H9 (cell line): ENCODE data around the gene MAPK8IP3. TPM values are rescaled to one million over a fixed set of nuclear protein-coding genes. Genes with fewer than 3 reads are reported as not detected.
"Not testable (repeated sequence)": the region's sequence is repeated elsewhere in the genome, so short reads cannot be mapped to it uniquely, and the experiment has no call there.

Source experiments
- DNase-seq: peaks from one replicate; pipeline ENCODE4 v3.0.0-alpha.2; 2017
- H2AFZ ChIP-seq: one replicate; pipeline ENCODE4 v1.6.1; 2013; ENCODE audit warnings: mild to moderate bottlenecking, low read length, control low read depth, moderate library complexity
- H2AK5ac ChIP-seq: 2 replicates; pipeline ENCODE4 v1.6.1; 2013; ENCODE audit warnings: low read length, control low read depth, mixed read lengths; ENCODE audit not compliant: insufficient read length
- H2BK120ac ChIP-seq: one replicate; pipeline ENCODE4 v1.6.1; 2013; ENCODE audit warnings: low read depth, mild to moderate bottlenecking, low read length, control low read depth, inconsistent platforms; ENCODE audit not compliant: poor library complexity, severe bottlenecking
- H2BK12ac ChIP-seq: 2 replicates; pipeline ENCODE4 v1.6.1; 2013; ENCODE audit warnings: low read length, control low read depth, mixed read lengths, low read depth; ENCODE audit not compliant: insufficient read length
- H2BK15ac ChIP-seq: 2 replicates; pipeline ENCODE4 v1.6.1; 2013; ENCODE audit warnings: low read depth, low read length, control low read depth
- H2BK20ac ChIP-seq: one replicate; pipeline ENCODE4 v1.6.1; 2013; ENCODE audit warnings: low read depth, mild to moderate bottlenecking, low read length, control low read depth, inconsistent platforms; ENCODE audit not compliant: poor library complexity, severe bottlenecking
- H2BK5ac ChIP-seq: 2 replicates; pipeline ENCODE4 v1.6.1; 2013; ENCODE audit warnings: low read length, control low read depth, mixed read lengths; ENCODE audit not compliant: insufficient read length
- H3K14ac ChIP-seq: 2 replicates; pipeline ENCODE4 v1.6.1; 2013; ENCODE audit warnings: low read length, control low read depth; ENCODE audit not compliant: insufficient read depth
- H3K18ac ChIP-seq: 2 replicates; pipeline ENCODE4 v1.6.1; 2013; ENCODE audit warnings: low read depth, mild to moderate bottlenecking, mixed read lengths, low read length, control low read depth; ENCODE audit not compliant: insufficient read length
- H3K23ac ChIP-seq: 2 replicates; pipeline ENCODE4 v1.6.1; 2013; ENCODE audit warnings: low read length, control low read depth, mixed read lengths, low read depth; ENCODE audit not compliant: insufficient read length
- H3K23me2 ChIP-seq: 2 replicates; pipeline ENCODE4 v1.6.1; 2013; ENCODE audit warnings: low read depth, mild to moderate bottlenecking, mixed read lengths, low read length, control low read depth; ENCODE audit not compliant: insufficient read length, poor library complexity, severe bottlenecking
- H3K27ac ChIP-seq: 2 replicates; pipeline ENCODE4 v1.5.1; 2013; ENCODE audit warnings: low read length, control low read depth, mixed read lengths, low read depth; ENCODE audit not compliant: insufficient read length
- H3K27me3 ChIP-seq: 2 replicates; pipeline ENCODE4 v1.6.1; 2013; ENCODE audit warnings: low read length, control low read depth, inconsistent platforms; ENCODE audit not compliant: insufficient read depth
- H3K4ac ChIP-seq: 2 replicates; pipeline ENCODE4 v1.6.1; 2013; ENCODE audit warnings: low read depth, mild to moderate bottlenecking, control low read depth, inconsistent platforms, low read length, moderate library complexity
- H3K4me1 ChIP-seq: 2 replicates; pipeline ENCODE4 v1.6.1; 2013; ENCODE audit warnings: low read length, control low read depth, inconsistent platforms; ENCODE audit not compliant: insufficient read depth
- H3K4me2 ChIP-seq: 2 replicates; pipeline ENCODE4 v1.6.1; 2013; ENCODE audit warnings: low read length, control low read depth, mixed read lengths; ENCODE audit not compliant: insufficient read length, insufficient read depth
- H3K56ac ChIP-seq: 2 replicates; pipeline ENCODE4 v1.6.1; 2013; ENCODE audit warnings: low read depth, mild to moderate bottlenecking, mixed read lengths, low read length, control low read depth; ENCODE audit not compliant: insufficient read length
- H3K79me1 ChIP-seq: 2 replicates; pipeline ENCODE4 v1.6.1; 2013; ENCODE audit warnings: low read depth, mild to moderate bottlenecking, moderate library complexity, low read length, control low read depth, inconsistent platforms; ENCODE audit not compliant: insufficient read depth, poor library complexity, severe bottlenecking
- H3K79me2 ChIP-seq: 2 replicates; pipeline ENCODE4 v1.6.1; 2013; ENCODE audit warnings: low read length, control low read depth, inconsistent platforms; ENCODE audit not compliant: insufficient read depth
- H3K9ac ChIP-seq: 2 replicates; pipeline ENCODE4 v1.6.1; 2013; ENCODE audit warnings: low read length, control low read depth, mixed read lengths; ENCODE audit not compliant: insufficient read length; ENCODE audit errors: extremely low read depth
- H3K9me3 ChIP-seq: one replicate; pipeline ENCODE4 v1.6.1; 2013; ENCODE audit warnings: low read depth, low read length, inconsistent platforms; ENCODE audit not compliant: control insufficient read depth
- H3T11ph ChIP-seq: one replicate; pipeline ENCODE4 v1.6.1; 2013; ENCODE audit warnings: mild to moderate bottlenecking, low read length, control low read depth, inconsistent platforms
- H4K20me1 ChIP-seq: one replicate; pipeline ENCODE4 v1.6.1; 2013; ENCODE audit not compliant: control insufficient read depth, insufficient read length, insufficient read depth
- H4K5ac ChIP-seq: 2 replicates; pipeline ENCODE4 v1.6.1; 2013; ENCODE audit warnings: low read depth, mild to moderate bottlenecking, mixed read lengths, low read length, control low read depth; ENCODE audit not compliant: insufficient read length
- H4K8ac ChIP-seq: replicated peaks from 2 replicates; pipeline ENCODE4 v1.6.1; 2013; ENCODE audit warnings: low read length, control low read depth, mixed read lengths, low read depth; ENCODE audit not compliant: insufficient read length
- H4K91ac ChIP-seq: 2 replicates; pipeline ENCODE4 v1.6.1; 2013; ENCODE audit warnings: low read depth, mild to moderate bottlenecking, moderate library complexity, mixed read lengths, low read length, control low read depth; ENCODE audit not compliant: insufficient read length
- H3K27ac Mint-ChIP-seq, 3 experiments: 2 replicates in 2 of 3; 3 replicates in 1 of 3; pipeline ENCODE4 v1.8.0; 2020 to 2021; ENCODE audit warnings: mixed read lengths in 3 of 3, mild to moderate bottlenecking in 1 of 3, moderate library complexity in 1 of 3
- H3K27me3 Mint-ChIP-seq: 2 replicates; pipeline ENCODE4 v1.8.0; 2021; ENCODE audit warnings: low read depth, mild to moderate bottlenecking, moderate library complexity, mixed read lengths
- H3K36me3 Mint-ChIP-seq, 3 experiments: 2 replicates in 2 of 3; 3 replicates in 1 of 3; pipeline ENCODE4 v1.8.0; 2020 to 2021; ENCODE audit warnings: low read depth in 3 of 3, mixed read lengths in 3 of 3; ENCODE audit not compliant: insufficient read depth in 1 of 3
- H3K4me1 Mint-ChIP-seq, 2 experiments: 2 replicates each; pipeline ENCODE4 v1.8.0; 2020; ENCODE audit warnings: mixed read lengths in 2 of 2
- H3K4me3 Mint-ChIP-seq, 2 experiments: 2 replicates in 1 of 2; 3 replicates in 1 of 2; pipeline ENCODE4 v1.8.0; 2020 to 2021; ENCODE audit warnings: mild to moderate bottlenecking in 2 of 2, mixed read lengths in 2 of 2, moderate library complexity in 1 of 2
- H3K9me3 Mint-ChIP-seq, 2 experiments: 2 replicates in 1 of 2; 3 replicates in 1 of 2; pipeline ENCODE4 v1.8.0; 2020; ENCODE audit warnings: mild to moderate bottlenecking in 2 of 2, mixed read lengths in 2 of 2, moderate library complexity in 1 of 2
- CTCF ChIP-seq: fragments of 200-600 bp; sonication (generic); conservative IDR thresholded peaks from 3 replicates; pipeline ENCODE4 v1.8.0; 2021; ENCODE audit warnings: antibody characterized with exemption, mild to moderate bottlenecking
- WGBS: extraction: QIAGEN DNeasy Blood & Tissue Kit; methylation state at CpG from one replicate; pipeline ENCODE4 v1.1.7; 2013; ENCODE audit warnings: missing lambda C conversion rate, low lambda C conversion rate, mixed read lengths; ENCODE audit not compliant: insufficient read length; ENCODE audit errors: extremely low coverage; 5-methylcytosine and 5-hydroxymethylcytosine counted together
- total RNA-seq: library from RNA; stranded (reverse); gene quantifications from 2 replicates; pipeline ENCODE4 v1.2.1, GENCODE V29; 2021

The MAPK8IP3 gene
- total RNA-seq, 1 experiment from 2014 or later: 51.3 TPM

- H2BK12ac ChIP-seq: no peak overlapping the region
- H3T11ph ChIP-seq: no peak overlapping the region
- H3K27ac ChIP-seq: no peak overlapping the region
- no peak overlapping the region for H3K23ac ChIP-seq
- H4K91ac ChIP-seq: no peak overlapping the region
- no peak overlapping the region for H2BK20ac ChIP-seq
- no CpG with 5 or more reads among the region's 12 CpGs for WGBS
- no peak overlapping the region for H2BK120ac ChIP-seq
- no peaks in the 10 kb centered on the region for H3K23me2 ChIP-seq
- H3K4ac ChIP-seq: no peak overlapping the region
- Mint-ChIP-seq H3K9me3 (no peaks in the 10 kb centered on the region), H3K27ac (peak overlapping the region in 2 of 3 experiments; percentile 11 to 44; a peak in 2 of 7 replicates), H3K36me3 (peaks cover 0 to under 1% (median under 1%) of the 10 kb centered on the region in 3 experiments; a peak in 2 of 7 replicates), H3K4me1 (peaks cover 27% of the 10 kb centered on the region in 2 experiments), H3K4me3 (no peak overlapping the region), H3K27me3 (no peaks in the 10 kb centered on the region)
- no peaks in the 10 kb centered on the region for H3K4me1 ChIP-seq
- H3K18ac ChIP-seq: no peak overlapping the region
- no peak overlapping the region for H3K14ac ChIP-seq
- H3K79me1 ChIP-seq: peaks cover 13% of the 10 kb centered on the region
- no peaks in the 10 kb centered on the region for H3K9me3 ChIP-seq
- no peaks in the 10 kb centered on the region for H3K27me3 ChIP-seq
- H3K4me2 ChIP-seq: no peak overlapping the region
- no peak overlapping the region for H4K5ac ChIP-seq
- no peak for TF ChIP-seq CTCF
- DNase-seq: no peak
- no peak overlapping the region for H2AFZ ChIP-seq
- no peak overlapping the region for H3K9ac ChIP-seq
- H2BK5ac ChIP-seq: no peak overlapping the region
- H2BK15ac ChIP-seq: no peak overlapping the region
- H3K79me2 ChIP-seq: peaks cover 4% of the 10 kb centered on the region; the same call in 1 of the 2 replicates
- no peak overlapping the region for H2AK5ac ChIP-seq
- H3K56ac ChIP-seq: no peak overlapping the region
- no peaks in the 10 kb centered on the region for H4K20me1 ChIP-seq
- H4K8ac ChIP-seq: no peak overlapping the region
These were observed 9.2 kb downstream of the MAPK8IP3 start for GRCh38 chr16:1715220-1715619.

- not testable (repeated sequence) for H3K4me2 ChIP-seq, H2BK15ac ChIP-seq, H3K36me3 Mint-ChIP-seq, DNase-seq, H3K23me2 ChIP-seq, H3K9me3 ChIP-seq, H3K79me1 ChIP-seq, H3T11ph ChIP-seq, H3K4me3 Mint-ChIP-seq, H2AFZ ChIP-seq, H4K5ac ChIP-seq, H3K27ac ChIP-seq, H4K91ac ChIP-seq, H3K18ac ChIP-seq, H3K23ac ChIP-seq, H3K56ac ChIP-seq, H3K27me3 ChIP-seq, H2BK5ac ChIP-seq, H3K4me1 ChIP-seq, H3K27me3 Mint-ChIP-seq, H4K8ac ChIP-seq, H3K79me2 ChIP-seq, H4K20me1 ChIP-seq, H3K9me3 Mint-ChIP-seq, H2BK120ac ChIP-seq, H3K9ac ChIP-seq, H3K14ac ChIP-seq, H2BK12ac ChIP-seq, H2AK5ac ChIP-seq, H2BK20ac ChIP-seq, H3K27ac Mint-ChIP-seq, H3K4ac ChIP-seq
- peaks cover 15 to 18% of the 10 kb centered on the region in 2 experiments for H3K4me1 Mint-ChIP-seq
- WGBS: no CpG with 5 or more reads among the region's 10 CpGs
These were observed 12.2 kb downstream of the MAPK8IP3 start for GRCh38 chr16:1718236-1718635.
